Retinal pigment epithelial cell (primary cell): Measurements from ENCODE around the gene P3H3.

ENCODE experiments used
- DNase-seq: peaks from one replicate; pipeline ENCODE4 v3.0.0-alpha.2; 2010; ENCODE audit warnings: low read depth
- H3K4me3 ChIP-seq: 2 replicates; pipeline ENCODE4 v1.5.1; 2011; ENCODE audit warnings: mild to moderate bottlenecking, low read length, control low read depth, moderate library complexity
- TF ChIP-seq, protein P1 (sequence below): conservative IDR thresholded peaks from 2 replicates; pipeline ENCODE4 v1.5.1; 2011; ENCODE audit warnings: low read depth, low read length, control low read depth, inconsistent platforms

The P3H3 gene

DNA sequence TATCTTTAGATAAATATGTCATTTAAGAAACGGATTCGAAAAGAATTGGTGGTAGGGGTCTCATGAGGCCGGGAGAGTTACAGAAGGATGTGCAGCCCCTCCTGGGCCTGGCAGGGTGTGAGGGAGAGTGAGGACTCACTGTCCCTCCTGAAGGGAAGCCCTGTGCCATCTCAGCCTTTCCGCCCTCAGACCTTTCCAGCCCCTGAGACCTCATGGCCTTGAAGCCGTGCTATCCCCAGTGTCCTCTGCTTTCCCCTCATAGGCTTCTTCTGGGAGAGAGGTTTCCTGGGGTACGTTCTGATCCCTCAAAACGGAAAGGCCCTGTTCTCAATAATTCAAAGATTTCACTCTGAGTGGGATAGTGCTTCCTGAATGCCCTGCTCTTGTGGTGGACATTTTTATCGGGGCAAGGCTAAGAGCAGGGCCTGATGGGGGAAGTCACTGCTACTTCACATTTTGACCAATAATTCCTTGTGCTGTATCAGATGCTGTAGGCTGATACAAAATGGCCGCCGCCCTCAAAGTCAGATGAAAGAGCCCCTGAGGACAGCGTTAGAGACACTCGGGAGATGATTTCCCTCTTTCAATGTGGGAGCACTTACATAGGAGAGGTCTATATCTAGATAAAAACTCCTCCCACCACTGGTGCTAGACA, 37.6 kb upstream of the P3H3 start:
- DNase-seq = no peak
- H3K4me3 ChIP-seq = no peak overlapping the region

DNA sequence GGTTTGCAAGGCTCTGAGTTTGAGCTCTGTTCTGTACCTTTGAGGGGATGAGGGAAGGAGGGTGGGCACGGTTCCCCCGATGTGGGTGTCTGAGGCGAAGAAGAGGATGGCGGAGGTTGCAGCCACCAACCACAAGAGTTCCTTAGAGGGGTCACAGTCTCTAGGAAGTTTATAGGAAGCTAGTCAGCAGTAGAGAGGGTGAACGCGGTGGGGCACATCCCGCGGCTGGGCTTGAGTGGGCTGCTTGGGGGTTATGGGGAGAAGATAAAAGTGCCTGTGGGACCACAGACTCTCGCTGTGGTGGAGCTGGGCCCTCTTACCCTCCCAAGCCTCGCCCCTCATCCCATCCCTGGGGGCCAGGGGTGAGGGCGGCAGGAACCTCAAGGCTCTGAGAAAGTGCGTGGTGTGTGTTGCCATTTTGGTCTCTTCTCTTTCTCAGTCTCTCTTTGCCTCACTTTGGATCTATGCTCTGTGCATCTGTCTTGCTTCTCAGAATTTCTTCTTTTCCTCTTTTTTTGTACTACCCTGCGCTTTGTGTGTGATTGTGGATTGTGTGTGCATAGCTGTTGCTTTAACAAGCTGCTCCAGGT, 36.2 kb upstream of the P3H3 start:
- no peak overlapping the region for H3K4me3 ChIP-seq
- TF ChIP-seq, protein P1, sequence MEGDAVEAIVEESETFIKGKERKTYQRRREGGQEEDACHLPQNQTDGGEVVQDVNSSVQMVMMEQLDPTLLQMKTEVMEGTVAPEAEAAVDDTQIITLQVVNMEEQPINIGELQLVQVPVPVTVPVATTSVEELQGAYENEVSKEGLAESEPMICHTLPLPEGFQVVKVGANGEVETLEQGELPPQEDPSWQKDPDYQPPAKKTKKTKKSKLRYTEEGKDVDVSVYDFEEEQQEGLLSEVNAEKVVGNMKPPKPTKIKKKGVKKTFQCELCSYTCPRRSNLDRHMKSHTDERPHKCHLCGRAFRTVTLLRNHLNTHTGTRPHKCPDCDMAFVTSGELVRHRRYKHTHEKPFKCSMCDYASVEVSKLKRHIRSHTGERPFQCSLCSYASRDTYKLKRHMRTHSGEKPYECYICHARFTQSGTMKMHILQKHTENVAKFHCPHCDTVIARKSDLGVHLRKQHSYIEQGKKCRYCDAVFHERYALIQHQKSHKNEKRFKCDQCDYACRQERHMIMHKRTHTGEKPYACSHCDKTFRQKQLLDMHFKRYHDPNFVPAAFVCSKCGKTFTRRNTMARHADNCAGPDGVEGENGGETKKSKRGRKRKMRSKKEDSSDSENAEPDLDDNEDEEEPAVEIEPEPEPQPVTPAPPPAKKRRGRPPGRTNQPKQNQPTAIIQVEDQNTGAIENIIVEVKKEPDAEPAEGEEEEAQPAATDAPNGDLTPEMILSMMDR = no peak
- DNase-seq = no peak

More for the DNA sequence above, 37.6 kb upstream of the P3H3 start:
- TF ChIP-seq, protein P1 = no peak

DNA sequence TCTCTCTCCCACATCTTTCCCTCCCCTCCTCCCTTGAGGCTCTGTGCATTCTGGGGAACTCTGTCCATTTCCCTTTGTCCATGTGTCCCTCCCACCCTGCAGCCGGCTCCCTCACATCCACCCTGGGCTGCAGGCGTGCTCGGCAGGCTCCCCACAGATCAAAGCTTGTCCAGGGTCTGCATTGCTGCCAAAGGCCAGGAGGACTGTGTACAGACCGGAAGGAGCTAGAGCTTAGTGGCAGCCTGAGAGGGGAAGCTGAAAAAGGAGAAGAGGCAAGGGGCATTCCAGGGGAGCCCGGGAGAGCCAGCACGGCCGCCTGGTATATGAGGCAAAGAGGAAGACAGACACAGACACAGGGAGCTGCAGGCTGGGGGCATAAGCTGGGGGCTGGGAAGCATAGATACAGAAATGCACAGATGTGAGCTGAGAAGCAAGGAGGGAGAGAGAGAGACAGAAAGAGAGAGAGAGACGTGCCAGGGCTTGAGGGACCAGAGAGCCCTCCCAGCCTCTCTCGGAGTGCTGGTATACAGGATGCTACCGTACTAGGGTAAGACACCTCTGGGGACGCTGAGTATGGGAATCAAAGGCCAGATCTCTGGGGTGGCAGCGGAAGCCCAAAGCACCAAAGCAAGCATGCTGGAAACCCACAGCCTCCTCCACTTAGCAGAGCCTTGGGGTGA, 35.5 kb upstream of the P3H3 start:
- TF ChIP-seq, protein P1 = no peak
- no peak overlapping the region for H3K4me3 ChIP-seq
- DNase-seq = no peak

DNA sequence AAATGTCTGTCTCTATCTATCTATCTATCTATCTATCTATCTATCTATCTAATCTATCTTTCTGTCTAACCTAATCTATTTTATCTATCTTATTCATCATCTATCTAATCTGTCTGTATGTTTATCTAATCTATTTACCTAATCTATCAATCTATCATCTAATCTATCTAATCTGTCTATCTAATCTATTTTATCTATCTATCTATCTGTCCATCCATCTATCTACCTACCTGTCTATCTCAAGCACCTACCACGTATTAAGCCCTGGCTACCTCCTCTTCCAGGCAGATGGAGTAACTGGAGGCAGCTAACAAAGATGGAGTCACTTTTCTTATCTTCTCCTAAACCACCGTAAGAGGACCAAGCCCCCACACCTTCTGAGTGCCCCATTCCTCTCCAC, 33.1 kb upstream of the P3H3 start:
- TF ChIP-seq, protein P1 = no peak
- no peak overlapping the region for H3K4me3 ChIP-seq
- DNase-seq = no peak

DNA sequence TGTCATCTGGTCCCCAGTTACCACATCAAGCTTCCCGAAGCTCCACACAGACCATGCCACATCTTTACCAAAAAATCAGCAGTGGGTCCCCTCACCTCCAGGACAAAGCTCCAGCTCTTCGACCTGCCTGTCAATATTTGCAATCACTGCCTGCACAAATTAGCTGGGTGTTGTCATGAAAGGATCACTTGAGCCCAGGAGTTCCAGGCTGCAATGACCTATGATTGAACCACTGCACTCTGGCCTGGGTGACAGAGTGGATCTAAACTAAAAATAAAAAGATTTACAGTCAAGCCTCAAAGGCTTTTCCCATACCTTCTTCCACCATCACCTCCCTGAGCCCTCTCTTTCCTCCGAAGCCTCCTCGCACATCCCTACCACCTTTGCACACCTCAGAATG, 31.6 kb upstream of the P3H3 start:
- no peak for DNase-seq
- TF ChIP-seq, protein P1 = no peak

DNA sequence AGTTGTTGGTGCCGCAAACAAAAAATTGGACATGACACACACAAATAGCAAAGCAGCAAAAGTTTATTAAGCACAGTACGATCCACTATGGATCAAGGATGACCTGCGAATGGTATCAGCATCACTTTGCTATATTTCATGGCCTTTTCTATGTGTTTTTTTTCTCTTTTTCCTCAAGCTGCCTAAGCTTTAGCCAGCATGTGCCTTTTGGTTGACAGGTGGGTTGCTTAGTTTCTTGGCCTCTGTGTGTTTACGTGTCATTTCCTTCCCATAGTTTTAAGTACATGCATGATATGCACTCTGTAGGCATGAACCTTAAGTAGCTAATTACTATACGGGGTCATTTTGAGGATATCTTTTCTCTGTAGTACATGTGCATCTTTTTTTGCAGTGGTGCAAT, 29.1 kb upstream of the P3H3 start:
- TF ChIP-seq, protein P1 = no peak
- no peak for DNase-seq
- H3K4me3 ChIP-seq = no peak overlapping the region

More for the DNA sequence above, 31.6 kb upstream of the P3H3 start:
- H3K4me3 ChIP-seq = no peak overlapping the region
